ENCODE data around the gene NEK11. TPM values are rescaled to one million over a fixed set of nuclear protein-coding genes. Genes with fewer than 3 reads are reported as not detected.

NEK11 gene
- total and polyA plus RNA-seq, 2 donors (not counting 3 experiments of a cell fraction or from before 2014, with no cell fraction given), result 1.7 to 4.3 TPM

GRCh38 chr3:131317667-131318066 is 291.0 kb downstream of the NEK11 start:
- Histone ChIP-seq H3K9me1 (replicated peaks; ENCODE audit: control insufficient read depth, extremely low read depth, insufficient read depth, low read length) (no peaks in the 10 kb centered on the region), H3K4me2 (ENCODE audit: insufficient read depth, low read length) (no peak overlapping the region), H3K4me1 (ENCODE audit: control insufficient read depth, extremely low read depth, insufficient read depth, low read length) (no peaks in the 10 kb centered on the region), H4K20me1 (replicated peaks; ENCODE audit: control insufficient read depth, extremely low read depth, insufficient read depth, low read length) (no peaks in the 10 kb centered on the region), H3K36me3 (ENCODE audit: control insufficient read depth in 2 of 2, extremely low read depth in 1 of 2, insufficient read depth in 2 of 2, low read length in 2 of 2) (no peaks in the 10 kb centered on the region), H3K79me2 (ENCODE audit: control insufficient read depth, insufficient read depth, low read length) (no peaks in the 10 kb centered on the region), H3K9ac (replicated peaks; ENCODE audit: extremely low read depth, insufficient read depth, low read length) (no peak overlapping the region), H3K27ac (ENCODE audit: insufficient read depth, low read depth, low read length) (no peak overlapping the region), H3K9me3 (replicated peaks; ENCODE audit: control insufficient read depth, insufficient read depth, low read length) (no peaks in the 10 kb centered on the region), H2AFZ (ENCODE audit: low read depth, low read length) (no peak overlapping the region), H3K4me3 (replicated peaks in 1 of 3; ENCODE audit: insufficient read depth in 1 of 3, low read depth in 1 of 3, low read length in 3 of 3) (no peak overlapping the region), H3K27me3 (ENCODE audit: control insufficient read depth in 2 of 2, insufficient read depth in 2 of 2, low read length in 2 of 2) (no peaks in the 10 kb centered on the region)
- BruUV-seq (replicated peaks), result no TSS peak
- POLR2A ChIA-PET, result no interaction called here
- FAIRE-seq (no peak), DNase-seq (ENCODE audit: low read depth, low spot score) (no peak)
- CTCF ChIA-PET, result interaction anchor here (1.0 kb wide), 1 partner anchor 8 kb away, joined by 3 read pairs; no protein-coding TSS in a partner anchor
- intact Hi-C loops (cut with micrococcal nuclease), result no loop called here
- no peak for TF ChIP-seq POLR2A (IDR thresholded peaks at IDR 0.05; ENCODE audit: low read depth, low read length)
- TF ChIP-seq GATA2 (IDR thresholded peaks at IDR 0.05; ENCODE audit: insufficient read depth, insufficient read length, low read depth, low read length), result no peak
- no peak for TF ChIP-seq CTCF (IDR thresholded peaks at IDR 0.05; ENCODE audit: extremely low read depth in 1 of 2, insufficient read depth in 1 of 2, low read depth in 1 of 2, low read length in 2 of 2)
- no peak for TF ChIP-seq EZH2 (IDR thresholded peaks at IDR 0.05; ENCODE audit: borderline replicate concordance, low read depth, low read length, severe bottlenecking)
- TF ChIP-seq, protein P1, sequence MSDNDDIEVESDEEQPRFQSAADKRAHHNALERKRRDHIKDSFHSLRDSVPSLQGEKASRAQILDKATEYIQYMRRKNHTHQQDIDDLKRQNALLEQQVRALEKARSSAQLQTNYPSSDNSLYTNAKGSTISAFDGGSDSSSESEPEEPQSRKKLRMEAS (IDR thresholded peaks at IDR 0.05; ENCODE audit: insufficient read depth, insufficient read length), result no peak
- TF ChIP-seq MYC (IDR thresholded peaks at IDR 0.05; ENCODE audit: low read depth, low read length), result no peak
- no peak for TF ChIP-seq POLR2AphosphoS5 (IDR thresholded peaks at IDR 0.05; ENCODE audit: insufficient read depth, low read depth, low read length)
- TF ChIP-seq JUN (IDR thresholded peaks at IDR 0.05; ENCODE audit: borderline replicate concordance, insufficient read depth, insufficient read length, low read depth), result no peak
- TF ChIP-seq FOS (IDR thresholded peaks at IDR 0.05; ENCODE audit: borderline replicate concordance, insufficient read depth, low read length), result no peak
- dilution Hi-C loops (cut with MboI; ENCODE audit: extremely low pct_ligation_motif_present, low sequenced_read_pairs), result no loop called here
